Suprapubic skin (tissue), 3 donors: ENCODE measurements around the gene COL8A1.

ENCODE experiments used
- CTCF ChIP-seq, 2 donors: fragments of 200-600 bp in 1 of 2; fragments of 450-650 bp in 1 of 2; sonication (generic) in 1 of 2; IDR thresholded peaks; one replicate each; pipeline ENCODE4 v1.5.1; 2016 to 2019; ENCODE audit warnings: antibody characterized with exemption in 2 of 2, mild to moderate bottlenecking in 1 of 2, moderate library complexity in 1 of 2
- POLR2AphosphoS5 ChIP-seq, 3 donors: sonication (generic); formaldehyde crosslinking; IDR thresholded peaks; one replicate each; pipeline ENCODE4 v1.6.1; 2017; ENCODE audit warnings: antibody characterized with exemption in 3 of 3

- no peak for TF ChIP-seq CTCF (IDR thresholded peaks at IDR 0.05)
- no peak for TF ChIP-seq POLR2AphosphoS5 (IDR thresholded peaks at IDR 0.05)
Measured at GRCh38 chr3:99777210-99777549, 138.8 kb downstream of the COL8A1 start.
